OCI-LY3 (cell line): Measurements from ENCODE around the gene MAP1LC3B.

Experiments used
- H2AFZ ChIP-seq: fragments of 200-600, 300-600 bp; shearing (Covaris generic); 2 replicates; pipeline ENCODE4 v1.6.0; 2014; ENCODE audit warnings: antibody characterized with exemption, low read depth, low read length
- H3K27ac ChIP-seq: fragments of 200-600, 300-600 bp; sonication (generic); 2 replicates; pipeline ENCODE4 v1.5.1; 2014; ENCODE audit warnings: mild to moderate bottlenecking, low read length, moderate library complexity, mixed read lengths
- H3K27me3 ChIP-seq: fragments of 200-600, 300-600 bp; sonication (generic); 2 replicates; pipeline ENCODE4 v1.6.1; 2014; ENCODE audit warnings: low read depth, low read length, mixed read lengths
- H3K36me3 ChIP-seq: fragments of 200-600, 300-600 bp; sonication (generic); replicated peaks from 2 replicates; pipeline ENCODE3; 2014; ENCODE audit warnings: low read depth, low read length, mixed read lengths
- H3K4me1 ChIP-seq: fragments of 300-600, 200-600 bp; sonication (generic); 2 replicates; pipeline ENCODE4 v1.6.1; 2014; ENCODE audit warnings: low read length, mixed read lengths
- H3K4me2 ChIP-seq: fragments of 200-600, 300-600 bp; sonication (generic); 2 replicates; pipeline ENCODE4 v1.6.1; 2014; ENCODE audit warnings: low read length, mixed read lengths
- H3K4me3 ChIP-seq: fragments of 300-600, 200-600 bp; sonication (generic); 2 replicates; pipeline ENCODE4 v1.5.1; 2014; ENCODE audit warnings: antibody characterized with exemption, mild to moderate bottlenecking, low read length, moderate library complexity
- H3K79me2 ChIP-seq: fragments of 300-600, 200-600 bp; shearing (Covaris generic); 2 replicates; pipeline ENCODE4 v1.6.1; 2014; ENCODE audit warnings: mild to moderate bottlenecking, low read length, mixed read lengths
- H3K9ac ChIP-seq: fragments of 300-600, 200-600 bp; shearing (Covaris generic); 2 replicates; pipeline ENCODE4 v1.6.0; 2014; ENCODE audit warnings: mild to moderate bottlenecking, low read length, moderate library complexity
- H3K9me3 ChIP-seq: fragments of 200-600, 300-600 bp; shearing (Covaris generic); 2 replicates; pipeline ENCODE4 v1.6.1; 2014; ENCODE audit warnings: low read length, mixed read lengths; ENCODE audit not compliant: insufficient read depth
- H4K20me1 ChIP-seq: fragments of 200-600, 300-600 bp; sonication (generic); 2 replicates; pipeline ENCODE4 v1.6.1; 2016; ENCODE audit warnings: low read length, mixed read lengths; ENCODE audit not compliant: insufficient read depth
- CTCF ChIP-seq: fragments of 200-600, 300-600 bp; sonication (generic); IDR thresholded peaks from 2 replicates; pipeline ENCODE4 v1.5.1; 2014; ENCODE audit warnings: antibody characterized with exemption, low read length, low read depth
- EZH2phosphoT487 ChIP-seq: fragments of 200-600 bp; shearing (Covaris generic); IDR thresholded peaks from 2 replicates; pipeline ENCODE4 v1.6.1; 2018; ENCODE audit warnings: antibody characterized with exemption, mixed run types, low read depth

MAP1LC3B gene

DNA sequence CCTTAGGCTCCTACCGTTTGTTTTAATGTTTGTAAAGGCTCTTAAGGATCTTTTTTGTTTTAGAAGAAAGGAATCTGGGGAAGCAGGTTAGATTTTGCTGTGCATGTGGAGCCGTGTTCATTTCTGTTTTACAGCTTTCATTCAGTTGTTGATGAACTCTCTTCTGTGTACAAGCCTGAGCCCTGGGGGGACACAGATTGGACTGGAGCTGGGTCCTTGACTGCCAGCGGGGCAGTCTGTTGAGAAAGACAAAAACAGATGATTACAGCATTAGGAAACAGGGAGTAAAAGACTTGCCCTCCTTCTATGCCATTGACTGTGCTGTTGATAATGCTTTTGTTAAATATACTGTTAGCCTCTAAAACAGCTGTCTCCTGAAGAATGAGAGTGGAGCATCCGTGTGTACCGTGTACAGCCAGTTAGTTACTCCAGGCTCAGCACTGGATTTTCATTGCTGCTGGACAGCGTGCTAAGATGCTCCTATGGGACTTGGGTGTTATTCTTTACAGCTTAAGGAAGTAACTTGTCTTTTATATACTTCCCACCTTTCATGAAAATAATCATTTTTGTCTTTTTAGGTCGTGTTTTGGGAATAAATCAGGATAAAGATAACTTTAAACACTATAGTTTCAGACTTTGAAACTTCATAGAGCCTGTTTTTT lies 3.2 kb downstream of the MAP1LC3B start:
- Histone ChIP-seq H3K4me3 (no peak overlapping the region), H3K4me2 (no peak overlapping the region), H3K9me3 (no peaks in the 10 kb centered on the region), H3K79me2 (peaks cover 31% of the 10 kb centered on the region), H3K27me3 (no peaks in the 10 kb centered on the region), H4K20me1 (peaks cover 34% of the 10 kb centered on the region), H3K9ac (no peak overlapping the region), H3K4me1 (peaks cover 18% of the 10 kb centered on the region), H3K27ac (no peak overlapping the region), H2AFZ (no peak overlapping the region), H3K36me3 (peaks cover 9% of the 10 kb centered on the region)
- TF ChIP-seq CTCF (no peak), EZH2phosphoT487 (no peak)

DNA sequence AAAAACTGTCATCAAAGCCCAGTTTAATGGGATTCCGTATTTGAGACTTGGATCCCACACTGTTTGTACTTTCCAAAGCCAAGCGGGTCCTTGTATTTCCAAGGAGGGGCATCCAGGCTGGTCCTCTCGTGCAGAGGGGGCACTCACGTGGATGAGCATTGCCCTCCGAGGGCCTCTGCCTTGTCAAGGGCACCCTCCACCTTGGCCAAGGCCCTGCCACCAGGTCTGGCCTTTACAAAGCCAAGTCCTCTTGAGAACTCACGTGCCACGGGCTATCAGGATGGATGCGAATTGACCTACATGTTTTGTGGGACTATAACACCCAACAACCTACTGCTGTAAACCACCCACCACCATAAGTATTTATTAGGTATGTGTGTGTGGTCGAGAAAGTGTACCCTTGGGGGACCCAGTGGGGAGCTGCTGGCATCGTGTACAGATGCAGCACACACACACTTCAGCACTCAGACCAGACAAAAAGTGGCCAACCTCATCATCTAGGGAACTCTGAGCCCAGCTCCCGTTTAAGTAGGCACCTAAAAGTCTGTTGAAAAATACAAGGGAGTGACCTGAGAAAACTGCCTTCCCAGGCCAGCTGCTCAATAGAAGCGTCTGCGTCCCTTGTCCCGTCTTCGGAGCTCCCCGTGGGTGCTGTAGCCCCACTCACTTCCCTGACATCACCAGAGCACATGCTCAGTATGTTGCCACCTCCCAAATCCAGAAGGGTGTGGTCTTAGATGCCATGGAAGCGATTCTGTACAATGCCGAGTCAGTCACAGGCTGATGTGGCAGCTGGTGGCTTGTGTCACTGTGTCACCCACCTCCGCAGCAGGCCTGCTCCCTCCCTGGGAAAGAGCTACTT lies 12.9 kb downstream of the MAP1LC3B start:
- no peaks in the 10 kb centered on the region for H3K79me2 ChIP-seq
- H3K36me3 ChIP-seq = peaks cover 28% of the 10 kb centered on the region

DNA sequence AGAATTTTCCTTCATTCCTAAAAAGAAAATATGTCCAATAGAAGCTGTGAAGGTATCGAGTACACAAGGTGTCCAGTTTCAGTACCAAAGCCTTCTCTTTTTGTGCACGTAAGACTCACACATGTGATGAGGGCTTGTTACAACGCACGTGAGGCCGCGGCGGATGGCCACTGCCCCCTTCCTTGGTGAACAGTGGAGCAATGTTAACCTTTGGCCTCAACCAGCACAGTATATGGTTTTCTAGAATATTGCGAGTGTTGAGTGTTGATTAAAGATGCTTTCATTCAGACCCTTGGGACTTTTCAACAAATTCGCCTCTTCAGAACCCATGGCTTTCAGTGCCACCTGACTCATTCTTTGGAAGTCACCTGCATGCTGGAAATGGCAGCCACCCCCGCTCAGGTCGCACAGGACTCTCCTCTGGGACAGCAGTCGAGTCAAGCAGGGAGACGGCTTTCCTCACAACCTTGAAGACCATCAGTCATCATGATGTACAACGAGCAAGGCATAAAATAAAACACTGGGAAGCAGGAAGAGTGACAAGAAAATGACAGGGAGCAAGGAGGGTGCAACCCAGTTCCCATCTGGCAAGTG lies 14.5 kb downstream of the MAP1LC3B start:
- Histone ChIP-seq H3K4me3 (no peak overlapping the region), H3K27me3 (no peaks in the 10 kb centered on the region), H3K9ac (no peak overlapping the region), H3K27ac (no peak overlapping the region), H3K36me3 (peaks cover 24% of the 10 kb centered on the region), H3K79me2 (no peaks in the 10 kb centered on the region), H4K20me1 (peaks cover 30% of the 10 kb centered on the region; the same call in 1 of the 2 replicates), H3K4me1 (peaks cover 10% of the 10 kb centered on the region), H3K4me2 (no peak overlapping the region), H2AFZ (no peak overlapping the region), H3K9me3 (no peaks in the 10 kb centered on the region)
- no peak for TF ChIP-seq CTCF

More for the DNA sequence above, 12.9 kb downstream of the MAP1LC3B start:
- Histone ChIP-seq H3K9me3 (no peaks in the 10 kb centered on the region), H2AFZ (no peak overlapping the region), H3K9ac (no peak overlapping the region), H4K20me1 (peaks cover 30% of the 10 kb centered on the region; the same call in 1 of the 2 replicates), H3K4me1 (peaks cover 10% of the 10 kb centered on the region), H3K27ac (no peak overlapping the region), H3K27me3 (no peaks in the 10 kb centered on the region), H3K4me2 (no peak overlapping the region), H3K4me3 (no peak overlapping the region)
- no peak for TF ChIP-seq CTCF
- no peak for TF ChIP-seq EZH2phosphoT487
